Parathyroid adenoma (tissue), 2 donors: ENCODE results near the gene PMVK.

Experiments used
- H2AFZ ChIP-seq: fragments of 300-600 bp; sonication (generic); one replicate; pipeline ENCODE4 v1.7.0; 2017; ENCODE audit warnings: antibody characterized with exemption, mild to moderate bottlenecking
- H3K27ac ChIP-seq: fragments of 300-600 bp; sonication (generic); one replicate; pipeline ENCODE4 v1.7.0; 2017
- H3K27me3 ChIP-seq: fragments of 300-600 bp; sonication (generic); one replicate; pipeline ENCODE4 v1.7.0; 2017; ENCODE audit warnings: low read length; ENCODE audit not compliant: control insufficient read depth, insufficient read depth
- H3K36me3 ChIP-seq: fragments of 300-600 bp; sonication (generic); one replicate; pipeline ENCODE4 v1.7.0; 2017; ENCODE audit warnings: low read length; ENCODE audit not compliant: control insufficient read depth, insufficient read depth
- H3K4me1 ChIP-seq: fragments of 300-600 bp; sonication (generic); one replicate; pipeline ENCODE4 v1.7.0; 2017; ENCODE audit warnings: control low read depth
- H3K4me2 ChIP-seq: fragments of 300-600 bp; sonication (generic); one replicate; pipeline ENCODE4 v1.7.0; 2017; ENCODE audit warnings: low read length
- H3K4me3 ChIP-seq: fragments of 300-600 bp; sonication (generic); one replicate; pipeline ENCODE4 v1.7.0; 2017; ENCODE audit warnings: low read depth, low read length
- H3K79me2 ChIP-seq: fragments of 300-600 bp; sonication (generic); one replicate; pipeline ENCODE4 v1.7.0; 2017; ENCODE audit warnings: control low read depth
- H3K9ac ChIP-seq: fragments of 300-600 bp; sonication (generic); one replicate; pipeline ENCODE4 v1.7.0; 2017; ENCODE audit warnings: mild to moderate bottlenecking
- H3K9me3 ChIP-seq: fragments of 300-600 bp; sonication (generic); one replicate; pipeline ENCODE4 v1.7.0; 2017; ENCODE audit warnings: low read length; ENCODE audit not compliant: control insufficient read depth
- TF ChIP-seq, protein P1 (sequence below): fragments of 300-600 bp; sonication (generic); IDR thresholded peaks from one replicate; pipeline ENCODE4 v1.7.0; 2017; ENCODE audit warnings: antibody characterized with exemption, mild to moderate bottlenecking
- donor health status: primary hyperparathyroidism.

The PMVK gene

DNA sequence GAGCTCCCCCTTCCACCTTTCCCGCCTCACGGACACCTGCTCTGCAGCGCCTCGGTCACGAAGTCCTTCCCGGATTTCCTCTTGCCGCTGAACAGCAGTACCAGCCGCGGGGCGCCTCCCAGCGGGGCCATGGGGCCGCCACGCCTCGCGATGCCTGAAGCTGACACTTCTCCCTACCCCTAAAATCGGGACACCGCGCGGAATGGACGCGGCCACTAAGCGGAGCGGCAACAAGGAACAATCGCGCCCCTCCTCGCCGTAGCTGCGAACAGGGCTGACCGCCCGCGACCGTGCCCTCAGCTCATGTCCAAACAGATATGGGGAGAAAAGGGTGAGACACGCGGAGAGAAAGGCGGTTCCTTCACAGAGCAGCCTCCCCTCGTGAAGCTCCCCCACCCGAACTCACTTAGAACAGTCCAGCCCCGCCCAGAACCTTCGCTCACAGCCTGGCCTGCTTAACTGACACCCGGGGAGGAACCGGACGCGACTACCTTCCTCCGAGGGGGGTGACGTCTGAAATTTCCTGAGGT is at the start of gene PMVK:
Gene PMVK (minus strand): TSS at position 165 of the 530 bp plus-strand sequence. CDS start 34 bp downstream, at position 131.
- Histone ChIP-seq H3K27ac (peak within 1 kb of the TSS; percentile 99), H3K79me2 (no peaks in the 10 kb centered on the region), H3K9me3 (no peaks in the 10 kb centered on the region), H3K4me1 (peaks cover 17% of the 10 kb centered on the region), H2AFZ (peak within 1 kb of the TSS; percentile 85), H3K27me3 (no peaks in the 10 kb centered on the region), H3K4me3 (peak within 1 kb of the TSS; percentile 88), H3K36me3 (no peaks in the 10 kb centered on the region), H3K4me2 (peak within 1 kb of the TSS; percentile 80), H3K9ac (peak within 1 kb of the TSS; percentile 61)
- TF ChIP-seq, protein P1, sequence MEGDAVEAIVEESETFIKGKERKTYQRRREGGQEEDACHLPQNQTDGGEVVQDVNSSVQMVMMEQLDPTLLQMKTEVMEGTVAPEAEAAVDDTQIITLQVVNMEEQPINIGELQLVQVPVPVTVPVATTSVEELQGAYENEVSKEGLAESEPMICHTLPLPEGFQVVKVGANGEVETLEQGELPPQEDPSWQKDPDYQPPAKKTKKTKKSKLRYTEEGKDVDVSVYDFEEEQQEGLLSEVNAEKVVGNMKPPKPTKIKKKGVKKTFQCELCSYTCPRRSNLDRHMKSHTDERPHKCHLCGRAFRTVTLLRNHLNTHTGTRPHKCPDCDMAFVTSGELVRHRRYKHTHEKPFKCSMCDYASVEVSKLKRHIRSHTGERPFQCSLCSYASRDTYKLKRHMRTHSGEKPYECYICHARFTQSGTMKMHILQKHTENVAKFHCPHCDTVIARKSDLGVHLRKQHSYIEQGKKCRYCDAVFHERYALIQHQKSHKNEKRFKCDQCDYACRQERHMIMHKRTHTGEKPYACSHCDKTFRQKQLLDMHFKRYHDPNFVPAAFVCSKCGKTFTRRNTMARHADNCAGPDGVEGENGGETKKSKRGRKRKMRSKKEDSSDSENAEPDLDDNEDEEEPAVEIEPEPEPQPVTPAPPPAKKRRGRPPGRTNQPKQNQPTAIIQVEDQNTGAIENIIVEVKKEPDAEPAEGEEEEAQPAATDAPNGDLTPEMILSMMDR = peak; percentile 42

DNA sequence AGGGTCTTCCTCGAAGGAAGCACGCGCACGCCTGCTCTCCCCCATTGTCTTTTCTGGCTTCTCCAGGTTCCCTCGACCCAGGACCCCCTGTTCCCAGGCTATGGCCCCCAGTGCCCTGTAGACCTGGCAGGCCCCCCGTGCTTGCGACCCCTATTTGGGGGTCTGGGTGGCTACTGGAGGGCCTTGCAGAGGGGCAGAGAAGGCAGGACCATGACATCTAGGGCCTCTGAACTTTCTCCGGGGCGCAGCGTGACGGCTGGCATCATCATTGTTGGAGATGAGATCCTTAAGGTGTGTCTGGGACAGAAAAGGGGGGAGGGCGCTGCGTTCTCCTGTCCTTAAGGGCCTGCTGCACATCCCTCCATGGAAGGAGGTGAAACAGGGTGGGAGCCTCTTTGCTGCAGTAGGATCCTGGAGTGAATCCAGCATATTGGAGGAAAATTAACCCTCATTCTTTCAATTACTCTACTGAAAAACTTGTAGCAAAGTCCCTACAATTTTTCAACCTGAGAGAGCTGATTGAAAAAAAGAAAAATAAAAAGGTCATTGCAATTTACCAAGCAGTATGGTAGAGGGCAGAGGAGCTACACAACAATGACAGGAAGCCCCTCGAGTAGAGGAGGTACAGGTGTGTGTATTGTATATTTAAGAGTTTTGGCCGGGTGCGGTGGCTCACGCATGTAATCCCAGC is 47.4 kb upstream of the PMVK start:
- H3K4me3 ChIP-seq = peak overlapping the region; percentile 83
- H3K36me3 ChIP-seq = no peaks in the 10 kb centered on the region
- peak overlapping the region; percentile 65 for H2AFZ ChIP-seq
- TF ChIP-seq, protein P1 = no peak
- H3K27ac ChIP-seq = peak overlapping the region; percentile 18
- peak overlapping the region; percentile 95 for H3K4me2 ChIP-seq
- H3K9ac ChIP-seq = no peak overlapping the region
- H3K27me3 ChIP-seq = no peaks in the 10 kb centered on the region
- peaks cover 5% of the 10 kb centered on the region for H3K79me2 ChIP-seq
- H3K9me3 ChIP-seq = no peaks in the 10 kb centered on the region
- H3K4me1 ChIP-seq = no peaks in the 10 kb centered on the region

DNA sequence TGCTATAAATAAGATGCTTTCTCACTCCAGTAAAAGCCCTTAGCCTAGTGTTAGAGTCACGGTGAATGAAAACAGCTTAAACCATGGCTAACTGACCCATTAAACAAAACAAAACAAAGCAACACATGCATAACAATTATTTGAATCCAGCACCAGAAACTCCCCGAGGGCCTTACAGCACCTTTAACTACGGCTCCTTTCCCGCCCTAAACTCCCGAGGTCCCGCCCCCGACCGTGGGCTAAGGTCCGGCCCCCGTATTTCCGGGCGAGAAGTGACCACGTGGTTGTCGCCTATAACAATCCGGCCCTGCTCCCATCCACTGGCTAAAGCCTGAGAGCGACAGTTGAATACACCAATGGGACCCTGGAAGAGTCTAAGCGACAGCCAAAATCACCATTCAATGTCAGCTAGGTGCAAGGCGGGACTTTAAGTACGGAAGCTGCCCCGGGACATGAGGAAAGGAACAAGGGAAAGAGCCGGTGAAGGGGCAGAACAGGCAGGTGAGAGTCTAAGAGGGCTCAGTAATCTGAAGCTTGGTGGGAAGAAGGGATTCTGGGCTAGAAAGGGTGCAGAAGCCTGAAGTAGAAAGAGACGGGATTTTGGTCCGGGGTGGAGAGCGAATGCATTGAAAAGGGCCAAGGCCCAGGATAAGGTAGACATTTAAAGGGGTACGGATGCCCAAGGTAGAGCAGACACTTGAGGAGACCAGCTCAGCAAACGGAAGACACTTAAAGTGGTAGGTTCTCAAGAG is 46.6 kb upstream of the PMVK start, which contains the start of gene FLAD1:
Gene FLAD1 (plus strand): TSS at position 448 of the 752 bp plus-strand sequence. CDS start 351 bp downstream, outside the sequence.
- peaks cover 5% of the 10 kb centered on the region for H3K79me2 ChIP-seq
- peak within 1 kb of the TSS; percentile 18 for H3K27ac ChIP-seq
- TF ChIP-seq, protein P1 = no peak
- H3K36me3 ChIP-seq = no peaks in the 10 kb centered on the region
- H3K4me1 ChIP-seq = no peaks in the 10 kb centered on the region
- peak within 1 kb of the TSS; percentile 95 for H3K4me2 ChIP-seq
- H3K9ac ChIP-seq = no peak within 1 kb of the TSS
- H3K27me3 ChIP-seq = no peaks in the 10 kb centered on the region
- no peaks in the 10 kb centered on the region for H3K9me3 ChIP-seq
- H3K4me3 ChIP-seq = peak within 1 kb of the TSS; percentile 83
- H2AFZ ChIP-seq = peak within 1 kb of the TSS; percentile 65

DNA sequence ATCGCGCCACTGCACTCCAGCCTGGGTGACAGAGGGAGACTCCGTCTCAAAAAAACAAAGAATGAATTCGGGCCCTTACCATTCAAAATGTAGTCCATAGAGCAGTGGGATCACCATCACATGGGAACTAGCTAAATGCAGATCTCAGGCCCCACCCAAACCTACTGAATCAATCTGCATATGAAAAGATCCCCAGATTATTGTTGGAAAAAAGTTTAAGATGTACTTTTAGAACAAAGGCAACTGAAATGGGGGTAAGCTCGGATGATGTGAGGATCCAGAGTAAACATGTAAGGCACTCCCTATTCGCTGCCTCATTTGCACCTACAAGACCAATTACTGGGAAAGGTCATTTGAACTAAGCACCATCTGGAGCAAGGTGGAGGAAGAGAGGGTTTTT is 45.8 kb upstream of the PMVK start:
- H3K4me2 ChIP-seq = peak overlapping the region; percentile 63
- no peak overlapping the region for H3K27ac ChIP-seq
- H3K79me2 ChIP-seq = peaks cover 7% of the 10 kb centered on the region
- peak overlapping the region; percentile 21 for H2AFZ ChIP-seq
- H3K4me3 ChIP-seq = no peak overlapping the region
- H3K9ac ChIP-seq = no peak overlapping the region
- no peaks in the 10 kb centered on the region for H3K9me3 ChIP-seq
- no peaks in the 10 kb centered on the region for H3K27me3 ChIP-seq
- TF ChIP-seq, protein P1 = no peak
- H3K36me3 ChIP-seq = no peaks in the 10 kb centered on the region
- H3K4me1 ChIP-seq = no peaks in the 10 kb centered on the region
